Heart right ventricle (tissue), 16 donors: ENCODE results near the gene SLC26A9. TPM values are rescaled to one million over a fixed set of nuclear protein-coding genes. Genes with fewer than 3 reads are reported as not detected.

Source experiments
- ATAC-seq, 8 donors: fragments of 200-7000 bp; cut with Tn5 transposase; one replicate each; pipeline ENCODE4 v1.9.1; 2020; ENCODE audit warnings: mild to moderate bottlenecking in 8 of 8, moderate library complexity in 8 of 8, moderate number of reproducible peaks in 1 of 8
- DNase-seq, 2 donors: peaks; one replicate each; pipeline ENCODE4 v3.0.0-alpha.2; 2020
- H3K27ac ChIP-seq, 10 donors: fragments of 200-600 bp; sonication (generic) in 2 of 10; one replicate each; pipeline versions ENCODE4 v1.5.0 to v1.8.0; 2020 to 2022; ENCODE audit warnings: mild to moderate bottlenecking in 3 of 10
- H3K27me3 ChIP-seq, 7 donors: fragments of 200-600 bp; one replicate each; pipeline ENCODE4 v1.8.0; 2021 to 2022; ENCODE audit warnings: mild to moderate bottlenecking in 2 of 7
- H3K36me3 ChIP-seq, 9 donors: fragments of 200-600 bp; sonication (generic) in 1 of 9; one replicate each; pipeline versions ENCODE4 v1.5.0 to v1.8.0; 2020 to 2022; ENCODE audit warnings: mild to moderate bottlenecking in 2 of 9
- H3K4me1 ChIP-seq, 9 donors: fragments of 200-600 bp; sonication (generic) in 1 of 9; one replicate each; pipeline versions ENCODE4 v1.5.0 to v1.8.0; 2020 to 2022; ENCODE audit warnings: mild to moderate bottlenecking in 4 of 9
- H3K4me3 ChIP-seq, 10 donors: fragments of 200-600 bp; sonication (generic) in 2 of 10; one replicate each; pipeline versions ENCODE4 v1.5.0 to v1.8.0; 2020 to 2022; ENCODE audit warnings: mild to moderate bottlenecking in 7 of 10, moderate library complexity in 2 of 10
- H3K9me3 ChIP-seq, 11 donors: fragments of 200-600 bp in 10 of 11; sonication (generic) in 2 of 11; one replicate each; pipeline versions ENCODE4 v1.5.0 to v1.8.0; 2013 to 2022; ENCODE audit warnings: mild to moderate bottlenecking in 2 of 11, control low read depth in 1 of 11, moderate library complexity in 1 of 11
- CTCF ChIP-seq, 9 donors: fragments of 200-600 bp; sonication (generic) in 2 of 9; IDR thresholded peaks; one replicate each; pipeline versions ENCODE4 v1.5.0 to v1.8.0; 2021 to 2022; ENCODE audit warnings: antibody characterized with exemption in 9 of 9, mild to moderate bottlenecking in 5 of 9, moderate library complexity in 1 of 9
- WGBS, 2 donors: extraction: QIAGEN DNeasy Blood & Tissue Kit; methylation state at CpG; one replicate each; pipeline ENCODE4 v1.1.7; 2013; ENCODE audit warnings: inconsistent platforms in 1 of 2; 5-methylcytosine and 5-hydroxymethylcytosine counted together
- intact Hi-C, 10 donors: fragments of 100-400 bp; cut with DNase I; formaldehyde crosslinking; loops; one replicate each; pipeline versions ENCODE4 v1.11.1 to v1.14.2; 2022
- polyA plus RNA-seq, 2 donors: library from polyadenylated mRNA; stranded (reverse); fragments of 200-250 nt; gene quantifications; one replicate each; pipeline ENCODE4 v1.2.3, GENCODE V29; 2013
- total RNA-seq, 10 donors: library from RNA; stranded (reverse); fragmentation: NEBNext Ultra II Directional in 3 of 10; extraction: Animal tissue kit (Norgen Biotek cat#: 25700) in 3 of 10; gene quantifications; one replicate each; pipeline versions ENCODE4 v1.2.1 to v1.2.4, GENCODE V29; 2021 to 2023
- donor health status: Arrhythmogenic right ventricular cardiomyopathy.
- donor health status: ischemic (EF 13 %, LVEDD 7.1; RV severe dilation, severe dysfunction).
- donor health status: healthy with polysubstance abuse.
- donor health status: DM: no; HTN: yes; CAD: no.
- donor health status: DM: no; HTN: no; CAD: no.
- donor health status: ischemic (EF 25% LVEDD 6.9; RV normal size, moderate dysfunction).
- donor health status: ischemic (EF 25% LVEDD 5.7; RV mildly dilated, moderate dysfunction).
- donor health status: healthy.
- donor health status: DM: yes; HTN: yes; CAD: no.
- donor health status: Ischemic cardiomyopathy.
- donor health status: ischemic (EF 35%, LVEDD 5.7; RV mildly dilated, moderate dysfunction).
- donor health status: nonischemic (EF 11% LVEDD 7.7; RV severe dilation, severe dysfunction).
- donor health status: DM: yes; HTN: yes; CAD: no.
- donor health status: PGD.
- donor health status: ischemic (EF 29% LVEDD 5.4; RV normal size, mild dysfunction).
- donor health status: nonischemic (EF 23%, LVEDD 6.1; RV moderate dilation, normal function).

SLC26A9 gene
- total and polyA plus RNA-seq, 12 donors, result 3.3 to 41.1 (median 12.7) TPM

- Histone ChIP-seq H3K9me3 (no peaks in the 10 kb centered on the region), H3K36me3 (no peaks in the 10 kb centered on the region), H3K27ac (no peak overlapping the region), H3K4me3 (no peak overlapping the region), H3K27me3 (no peaks in the 10 kb centered on the region), H3K4me1 (peaks cover 0 to 12% (median 0%) of the 10 kb centered on the region in 9 donors)
- ATAC-seq, result no peak
- no peak for DNase-seq
- no peak for TF ChIP-seq CTCF (IDR thresholded peaks at IDR 0.05)
- intact Hi-C loops, result loop anchor here in 3 of 10 donors (5.0 to 10.0 kb wide), 3 partner anchors 36 to 178 kb away; no protein-coding TSS in a partner anchor
- 91 to 93% methylated on average over 8 of the region's 8 CpGs for WGBS, 2 donors
Observed at GRCh38 chr1:205926636-205927035, 16.6 kb downstream of the SLC26A9 start.

DNA sequence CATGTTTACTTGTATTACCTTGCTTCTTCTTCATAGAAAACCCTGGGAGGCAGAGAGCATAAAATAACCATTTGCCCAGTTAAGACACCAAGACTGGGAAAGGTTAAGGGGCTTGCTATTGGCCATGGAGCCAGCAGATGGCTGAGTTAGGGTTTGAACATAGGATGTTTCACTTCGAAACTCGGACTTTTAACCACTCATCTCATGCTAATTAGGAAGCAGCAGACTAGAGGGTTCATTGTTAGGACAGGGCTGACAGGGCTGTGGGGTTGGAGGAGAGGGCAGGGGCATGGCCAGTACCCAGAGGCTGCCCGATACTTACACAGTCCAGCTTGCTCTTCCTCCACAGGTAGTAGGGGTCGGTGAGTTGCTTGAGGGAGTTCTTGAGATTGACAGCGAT lies 17.0 kb downstream of the SLC26A9 start:
- no peak for TF ChIP-seq CTCF (IDR thresholded peaks at IDR 0.05)
- 87 to 93% methylated on average over 5 of the region's 5 CpGs for WGBS, 2 donors
- intact Hi-C loops, result loop anchor here in 3 of 10 donors (5.0 to 10.0 kb wide), 3 partner anchors 36 to 179 kb away; no protein-coding TSS in a partner anchor
- H3K4me1 ChIP-seq, result peaks cover 0 to 12% (median 0%) of the 10 kb centered on the region in 9 donors
- DNase-seq (no peak), ATAC-seq (no peak)
- H3K4me3 ChIP-seq, result no peak overlapping the region
- no peaks in the 10 kb centered on the region for H3K27me3 ChIP-seq
- H3K36me3 ChIP-seq, result no peaks in the 10 kb centered on the region
- no peaks in the 10 kb centered on the region for H3K9me3 ChIP-seq
- no peak overlapping the region for H3K27ac ChIP-seq

DNA sequence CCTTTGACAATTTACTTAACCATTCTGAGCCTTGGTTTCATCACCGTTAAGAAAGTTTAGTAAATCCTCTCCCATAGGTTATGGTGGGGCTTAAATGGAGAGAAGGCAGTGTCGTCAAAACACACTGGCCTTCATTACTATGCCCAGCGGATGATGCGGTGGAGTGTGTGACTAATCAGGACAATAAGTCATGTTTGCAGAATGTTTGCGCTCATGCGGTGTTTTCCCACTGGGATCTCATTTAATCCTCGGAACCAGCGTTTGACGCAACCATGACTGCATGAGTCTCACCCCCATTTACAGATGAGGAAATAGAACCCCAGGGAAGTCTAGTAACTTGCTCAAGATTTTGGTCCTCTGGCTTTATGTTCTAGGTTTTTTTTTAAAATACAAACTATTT lies 17.5 kb downstream of the SLC26A9 start:
- no peak for TF ChIP-seq CTCF (IDR thresholded peaks at IDR 0.05)

DNA sequence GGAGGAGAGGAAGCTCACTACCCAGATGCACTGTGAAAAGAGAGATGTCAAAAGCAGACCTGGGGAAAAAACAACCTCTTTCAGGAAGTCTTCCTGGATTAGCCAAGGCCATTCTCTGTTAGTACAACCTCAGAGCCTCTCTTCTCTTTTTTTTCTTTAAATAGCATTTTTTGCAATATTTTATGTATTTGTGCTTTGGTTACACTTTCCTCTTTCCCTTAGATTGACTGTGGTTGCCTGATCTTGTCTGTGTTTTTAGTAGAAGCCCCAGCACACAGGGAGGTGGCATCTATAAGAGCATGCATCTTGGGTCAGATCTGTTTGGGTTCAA lies 18.8 kb downstream of the SLC26A9 start:
- Histone ChIP-seq H3K27ac (no peak overlapping the region), H3K36me3 (no peaks in the 10 kb centered on the region), H3K4me1 (peaks cover 0 to 19% (median 16%) of the 10 kb centered on the region in 9 donors), H3K4me3 (no peak overlapping the region), H3K27me3 (no peaks in the 10 kb centered on the region), H3K9me3 (no peaks in the 10 kb centered on the region)
- TF ChIP-seq CTCF (IDR thresholded peaks at IDR 0.05), result no peak
- DNase-seq (no peak), ATAC-seq (no peak)
- intact Hi-C loops, result loop anchor here in 1 of 10 donors (10.0 kb wide), 1 partner anchor 180 kb away; no protein-coding TSS in a partner anchor

More for the DNA sequence above, 17.5 kb downstream of the SLC26A9 start:
- H3K27me3 ChIP-seq, result no peaks in the 10 kb centered on the region
- H3K4me3 ChIP-seq, result no peak overlapping the region
- no peaks in the 10 kb centered on the region for H3K36me3 ChIP-seq
- ATAC-seq (no peak), DNase-seq (no peak)
- peaks cover 0 to 9% (median 3%) of the 10 kb centered on the region in 9 donors for H3K4me1 ChIP-seq
- WGBS, 2 donors, result 80 to 88% methylated on average over 9 of the region's 9 CpGs
- H3K9me3 ChIP-seq, result no peaks in the 10 kb centered on the region
- no peak overlapping the region for H3K27ac ChIP-seq
- intact Hi-C loops, result loop anchor here in 3 of 10 donors (5.0 to 10.0 kb wide), 3 partner anchors 37 to 179 kb away; no protein-coding TSS in a partner anchor
